Muscle layer of duodenum (tissue), 2 donors: Measurements from ENCODE around the gene ATG7.
A peak's percentile ranks its signal among the peaks of the same experiment; 100 is the strongest.
"Not testable (repeated sequence)": the region's sequence is repeated elsewhere in the genome, so short reads cannot be mapped to it uniquely, and the experiment has no call there.

ENCODE experiments used
- H3K27ac ChIP-seq: one replicate; pipeline ENCODE4 v1.7.0; 2013; ENCODE audit warnings: mild to moderate bottlenecking, low read length
- H3K27me3 ChIP-seq: one replicate; pipeline ENCODE4 v1.7.0; 2013; ENCODE audit warnings: low read depth, mild to moderate bottlenecking, control low read depth, low read length
- H3K36me3 ChIP-seq, 2 donors: one replicate each; pipeline ENCODE4 v1.7.0; 2013; ENCODE audit warnings: low read length in 2 of 2, control low read depth in 1 of 2, mild to moderate bottlenecking in 1 of 2; ENCODE audit not compliant: insufficient read depth in 2 of 2, control insufficient read depth in 1 of 2
- H3K4me1 ChIP-seq, 2 donors: one replicate each; pipeline ENCODE4 v1.7.0; 2013; ENCODE audit warnings: low read length in 2 of 2, mild to moderate bottlenecking in 2 of 2, control low read depth in 1 of 2, moderate library complexity in 1 of 2; ENCODE audit not compliant: insufficient read depth in 2 of 2, control insufficient read depth in 1 of 2
- H3K4me3 ChIP-seq, 2 donors: one replicate each; pipeline ENCODE4 v1.7.0; 2013; ENCODE audit warnings: low read length in 2 of 2, low read depth in 1 of 2, mild to moderate bottlenecking in 1 of 2
- H3K9me3 ChIP-seq, 2 donors: one replicate each; pipeline ENCODE4 v1.7.0; 2013; ENCODE audit warnings: low read length in 2 of 2, control low read depth in 1 of 2, mild to moderate bottlenecking in 1 of 2; ENCODE audit not compliant: control insufficient read depth in 1 of 2
- donor health status: healthy.

ATG7 gene

GRCh38 chr3:11517601-11518000, 245.4 kb downstream of the ATG7 start:
- Histone ChIP-seq H3K36me3 (no peaks in the 10 kb centered on the region), H3K4me1 (peaks cover 4 to 12% of the 10 kb centered on the region in 2 donors), H3K4me3 (no peak overlapping the region), H3K27ac (no peak overlapping the region), H3K9me3 (no peaks in the 10 kb centered on the region), H3K27me3 (no peaks in the 10 kb centered on the region)

- no peak overlapping the region for H3K4me3 ChIP-seq
- H3K36me3 ChIP-seq = no peaks in the 10 kb centered on the region
- no peaks in the 10 kb centered on the region for H3K9me3 ChIP-seq
- H3K27me3 ChIP-seq = no peaks in the 10 kb centered on the region
- H3K27ac ChIP-seq = no peak overlapping the region
- H3K4me1 ChIP-seq = peaks cover 8 to 11% of the 10 kb centered on the region in 2 donors
Measured at GRCh38 chr3:11521167-11521566, 249.0 kb downstream of the ATG7 start.

- H3K36me3 ChIP-seq = no peaks in the 10 kb centered on the region
- no peak overlapping the region for H3K4me3 ChIP-seq
- peaks cover 8 to 11% of the 10 kb centered on the region in 2 donors for H3K4me1 ChIP-seq
- H3K27ac ChIP-seq = no peak overlapping the region
- no peaks in the 10 kb centered on the region for H3K9me3 ChIP-seq
- no peaks in the 10 kb centered on the region for H3K27me3 ChIP-seq
Measured at GRCh38 chr3:11522398-11522715, 250.2 kb downstream of the ATG7 start.

GRCh38 chr3:11522953-11523571, 250.9 kb downstream of the ATG7 start:
- Histone ChIP-seq H3K9me3 (no peaks in the 10 kb centered on the region), H3K4me3 (no peak overlapping the region), H3K36me3 (no peaks in the 10 kb centered on the region), H3K27ac (peak overlapping the region; percentile 31), H3K4me1 (peaks cover 8 to 11% of the 10 kb centered on the region in 2 donors), H3K27me3 (no peaks in the 10 kb centered on the region)

DNA sequence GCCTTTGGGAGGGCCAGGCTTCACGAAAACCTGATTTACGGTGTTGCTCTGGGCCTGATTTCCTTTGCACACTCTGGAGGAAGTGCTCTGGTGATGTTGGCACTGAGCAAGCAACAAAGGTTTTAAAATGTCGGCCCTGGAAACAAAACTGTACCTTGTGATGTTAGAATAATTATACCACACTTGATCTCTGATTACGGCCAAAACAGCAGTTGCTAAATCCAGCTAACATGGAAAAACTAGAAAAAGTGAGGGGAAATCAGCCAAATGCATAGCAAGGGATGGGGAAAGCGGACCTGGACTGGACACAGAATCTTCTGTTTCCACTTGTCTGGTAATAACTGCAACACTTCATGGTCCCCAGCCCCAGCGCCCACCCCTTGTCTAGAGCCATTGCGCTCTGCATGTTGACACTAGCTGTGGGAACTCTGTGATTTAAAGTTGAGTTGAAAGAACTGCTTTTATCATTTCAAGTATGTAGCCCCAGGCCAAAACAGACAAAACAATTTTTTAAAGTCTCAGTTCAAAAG, 251.4 kb downstream of the ATG7 start:
- H3K27ac ChIP-seq = peak overlapping the region; percentile 31
- peaks cover 8 to 11% of the 10 kb centered on the region in 2 donors for H3K4me1 ChIP-seq
- H3K36me3 ChIP-seq = no peaks in the 10 kb centered on the region
- H3K4me3 ChIP-seq = no peak overlapping the region
- no peaks in the 10 kb centered on the region for H3K9me3 ChIP-seq
- no peaks in the 10 kb centered on the region for H3K27me3 ChIP-seq

DNA sequence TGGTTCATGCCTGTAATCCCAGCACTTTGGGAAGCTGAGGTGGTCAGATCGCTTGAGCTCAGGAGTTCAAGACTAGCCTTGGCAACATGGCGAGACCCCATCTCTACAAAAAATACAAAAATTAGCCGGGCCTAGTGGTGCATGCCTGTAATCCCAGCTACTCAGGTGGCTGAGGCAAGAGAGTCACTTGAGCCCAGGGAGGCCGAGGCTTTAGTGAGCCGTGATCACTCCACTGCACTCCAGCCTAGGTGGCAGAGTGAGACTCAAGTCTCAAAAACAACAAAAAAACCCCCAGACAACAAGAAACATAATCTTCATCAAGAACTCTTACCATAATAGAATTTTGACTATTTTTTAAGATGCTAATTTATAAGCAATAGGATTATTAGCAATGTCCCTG, 253.9 kb downstream of the ATG7 start:
- not testable (repeated sequence) for H3K27me3 ChIP-seq, H3K36me3 ChIP-seq, H3K4me3 ChIP-seq, H3K27ac ChIP-seq, H3K9me3 ChIP-seq
- H3K4me1 ChIP-seq = peaks cover 8 to 20% of the 10 kb centered on the region in 2 donors

- Histone ChIP-seq H3K4me1 (peaks cover 0 to 9% of the 10 kb centered on the region in 2 donors), H3K27ac (no peak overlapping the region), H3K4me3 (no peak overlapping the region), H3K36me3 (no peaks in the 10 kb centered on the region), H3K9me3 (no peaks in the 10 kb centered on the region), H3K27me3 (no peaks in the 10 kb centered on the region)
Measured at GRCh38 chr3:11529281-11529680, 257.1 kb downstream of the ATG7 start.

- Histone ChIP-seq H3K27me3 (no peaks in the 10 kb centered on the region), H3K4me1 (peaks cover 0 to 9% of the 10 kb centered on the region in 2 donors), H3K36me3 (no peaks in the 10 kb centered on the region), H3K4me3 (no peak overlapping the region), H3K9me3 (no peaks in the 10 kb centered on the region), H3K27ac (no peak overlapping the region)
Measured at GRCh38 chr3:11530153-11530721, 258.0 kb downstream of the ATG7 start.

GRCh38 chr3:11532931-11533391, 260.8 kb downstream of the ATG7 start:
- H3K27me3 ChIP-seq = no peaks in the 10 kb centered on the region
- no peak overlapping the region for H3K27ac ChIP-seq
- peaks cover 0 to 9% of the 10 kb centered on the region in 2 donors for H3K4me1 ChIP-seq
- H3K4me3 ChIP-seq = no peak overlapping the region
- no peaks in the 10 kb centered on the region for H3K9me3 ChIP-seq
- H3K36me3 ChIP-seq = no peaks in the 10 kb centered on the region

- no peak overlapping the region for H3K27ac ChIP-seq
- H3K4me1 ChIP-seq = peaks cover 0 to 9% of the 10 kb centered on the region in 2 donors
- no peaks in the 10 kb centered on the region for H3K27me3 ChIP-seq
- H3K9me3 ChIP-seq = no peaks in the 10 kb centered on the region
- H3K36me3 ChIP-seq = no peaks in the 10 kb centered on the region
- H3K4me3 ChIP-seq = no peak overlapping the region
Measured at GRCh38 chr3:11534011-11534792, 262.0 kb downstream of the ATG7 start.

DNA sequence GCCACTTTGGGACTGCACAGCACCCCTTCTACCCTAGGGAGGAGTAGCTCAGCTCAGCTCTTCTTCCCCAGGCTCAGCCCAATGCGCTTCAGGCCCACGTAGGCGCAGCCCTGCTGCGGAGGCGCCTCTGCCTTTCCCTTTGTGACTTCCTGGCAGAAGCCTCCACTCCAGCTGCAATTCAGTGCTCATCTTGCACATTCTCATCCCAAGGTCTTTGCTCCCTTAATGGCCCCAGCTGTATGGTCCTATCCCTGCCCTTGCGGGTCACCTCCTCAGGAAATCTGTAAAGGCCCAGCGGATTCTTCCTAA, 262.6 kb downstream of the ATG7 start:
- no peaks in the 10 kb centered on the region for H3K9me3 ChIP-seq
- H3K36me3 ChIP-seq = no peaks in the 10 kb centered on the region
- no peak overlapping the region for H3K4me3 ChIP-seq
- H3K27ac ChIP-seq = no peak overlapping the region
- H3K27me3 ChIP-seq = no peaks in the 10 kb centered on the region
- H3K4me1 ChIP-seq = peaks cover 0 to 6% of the 10 kb centered on the region in 2 donors
